Thoracic aorta (tissue), 2 donors: Measurements from ENCODE around the gene IPP. TPM values are rescaled to one million over a fixed set of nuclear protein-coding genes. Genes with fewer than 3 reads are reported as not detected.

Experiments
- ATAC-seq: fragments of 150-250 bp; one replicate; pipeline ENCODE4 v1.8.0; 2017; ENCODE audit warnings: low read depth; ENCODE audit not compliant: insufficient number of reproducible peaks, low FRiP score
- DNase-seq: peaks from one replicate; pipeline ENCODE4 v3.0.0-alpha.2; 2020; ENCODE audit warnings: low spot score
- H3K27ac ChIP-seq, 2 donors: fragments of 200-600 bp; sonication (generic); 1 replicate in 1 of 2; 2 replicates in 1 of 2; pipeline ENCODE4 v1.5.1; 2016; ENCODE audit warnings: mild to moderate bottlenecking in 2 of 2, moderate library complexity in 2 of 2
- H3K27me3 ChIP-seq: fragments of 200-600 bp; sonication (generic); replicated peaks from 2 replicates; pipeline ENCODE4 v1.6.0; 2016; ENCODE audit warnings: mild to moderate bottlenecking; ENCODE audit not compliant: insufficient read depth
- H3K36me3 ChIP-seq: fragments of 200-600 bp; sonication (generic); one replicate; pipeline ENCODE4 v1.5.1; 2016
- H3K4me1 ChIP-seq, 2 donors: fragments of 200-600 bp; sonication (generic); 1 replicate in 1 of 2; 2 replicates in 1 of 2; pipeline versions ENCODE4 v1.5.1 to v1.6.0; 2016; ENCODE audit warnings: low read depth in 2 of 2, mild to moderate bottlenecking in 1 of 2; ENCODE audit not compliant: control insufficient read depth in 1 of 2
- H3K4me3 ChIP-seq: fragments of 200-600 bp; sonication (generic); 2 replicates; pipeline ENCODE4 v1.5.1; 2016; ENCODE audit warnings: mild to moderate bottlenecking
- H3K9me3 ChIP-seq: fragments of 200-600 bp; sonication (generic); 2 replicates; pipeline ENCODE4 v1.5.1; 2016
- CTCF ChIP-seq: fragments of 200-600 bp; sonication (generic); IDR thresholded peaks from one replicate; pipeline ENCODE4 v1.5.1; 2019; ENCODE audit warnings: antibody characterized with exemption
- total RNA-seq, 2 donors: library from RNA; depleted of rRNA; stranded (reverse); fragments of >200 nt; gene quantifications; one replicate each; pipeline versions ENCODE4 v1.1.0 to v1.2.3, GENCODE V29; 2016

IPP gene
- total RNA-seq, 2 donors from 2014 or later = 6.9 to 10.2 TPM

DNA sequence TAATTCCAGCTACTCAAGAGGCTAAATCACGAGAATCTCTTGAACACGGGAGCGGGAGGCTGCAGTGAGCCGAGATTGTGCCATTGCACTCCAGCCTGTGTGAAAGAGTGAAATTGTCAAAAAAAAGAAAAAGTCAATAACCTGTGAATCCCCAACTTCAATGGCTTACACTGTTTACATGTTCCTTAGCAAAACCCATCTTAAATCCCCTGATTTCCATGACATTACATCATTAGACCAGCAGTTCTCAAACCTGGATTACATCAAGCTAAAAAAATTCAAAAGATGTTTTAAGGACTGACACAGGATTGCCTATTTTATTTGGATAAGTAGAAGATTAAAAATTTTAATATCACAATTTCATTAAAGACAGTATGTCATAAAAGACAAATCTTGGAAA lies 76.5 kb downstream of the IPP start:
- no peaks in the 10 kb centered on the region for H3K9me3 ChIP-seq
- DNase-seq = no peak
- H3K27me3 ChIP-seq = no peaks in the 10 kb centered on the region
- H3K4me3 ChIP-seq = no peak overlapping the region
- ATAC-seq = no peak
- peaks cover 28 to 77% of the 10 kb centered on the region in 2 donors for H3K4me1 ChIP-seq
- no peak overlapping the region for H3K27ac ChIP-seq
- TF ChIP-seq CTCF = no peak
- H3K36me3 ChIP-seq = no peaks in the 10 kb centered on the region

- Histone ChIP-seq H3K36me3 (no peaks in the 10 kb centered on the region), H3K9me3 (no peaks in the 10 kb centered on the region)
- TF ChIP-seq CTCF = no peak
These were observed 80.4 kb downstream of the IPP start for GRCh38 chr1:45669859-45670655.

GRCh38 chr1:45669379-45669778 lies 81.1 kb downstream of the IPP start:
- ATAC-seq = no peak
- Histone ChIP-seq H3K4me3 (no peak overlapping the region), H3K27me3 (no peaks in the 10 kb centered on the region), H3K4me1 (peaks cover 32 to 56% of the 10 kb centered on the region in 2 donors), H3K36me3 (no peaks in the 10 kb centered on the region), H3K27ac (no peak overlapping the region), H3K9me3 (no peaks in the 10 kb centered on the region)
- no peak for DNase-seq
- no peak for TF ChIP-seq CTCF

More at GRCh38 chr1:45669859-45670655, 80.4 kb downstream of the IPP start:
- ATAC-seq (no peak), DNase-seq (no peak)
- Histone ChIP-seq H3K27ac (no peak overlapping the region), H3K27me3 (no peaks in the 10 kb centered on the region), H3K4me1 (peaks cover 32 to 56% of the 10 kb centered on the region in 2 donors), H3K4me3 (no peak overlapping the region)

DNA sequence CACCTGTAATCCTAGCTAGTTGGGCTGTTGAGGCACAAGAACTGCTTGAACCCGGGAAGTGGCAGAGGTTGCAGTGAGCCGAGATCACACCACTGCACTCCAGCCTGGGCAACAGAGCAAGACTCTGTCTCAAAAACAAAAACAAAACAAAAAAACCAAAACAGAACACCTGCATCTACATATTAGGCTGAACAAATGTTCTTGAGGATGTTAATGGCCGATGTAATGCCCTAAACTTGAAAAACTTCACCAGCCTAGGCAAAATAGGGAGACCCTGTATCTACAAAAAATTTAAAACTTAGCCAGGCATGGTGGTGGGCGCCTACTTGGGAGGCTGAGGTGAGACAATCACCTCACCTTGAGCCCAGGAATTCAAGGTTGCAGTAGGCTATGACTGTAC lies 81.9 kb downstream of the IPP start:
- no peak for TF ChIP-seq CTCF
- Histone ChIP-seq H3K4me1 (peaks cover 32 to 52% of the 10 kb centered on the region in 2 donors), H3K4me3 (no peak overlapping the region), H3K9me3 (no peaks in the 10 kb centered on the region), H3K27ac (no peak overlapping the region), H3K27me3 (no peaks in the 10 kb centered on the region), H3K36me3 (no peaks in the 10 kb centered on the region)
- ATAC-seq (no peak), DNase-seq (no peak)

- Histone ChIP-seq H3K4me1 (peaks cover 32 to 42% of the 10 kb centered on the region in 2 donors), H3K27me3 (no peaks in the 10 kb centered on the region)
- ATAC-seq = no peak
These were observed 82.9 kb downstream of the IPP start for GRCh38 chr1:45667321-45668111.

More at GRCh38 chr1:45667321-45668111, 82.9 kb downstream of the IPP start:
- DNase-seq = no peak
- Histone ChIP-seq H3K36me3 (no peaks in the 10 kb centered on the region), H3K27ac (no peak overlapping the region), H3K9me3 (no peaks in the 10 kb centered on the region), H3K4me3 (no peak overlapping the region)
- no peak for TF ChIP-seq CTCF
